Neural cell (in vitro differentiated cells): ENCODE measurements around the gene VAX1.

Source experiments
- CTCF ChIP-seq: fragments of 450-650 bp; IDR thresholded peaks from 2 replicates; pipeline ENCODE4 v1.5.1; 2014; ENCODE audit warnings: antibody characterized with exemption, mild to moderate bottlenecking, moderate library complexity; ENCODE audit not compliant: poor library complexity, severe bottlenecking
- EP300 ChIP-seq: fragments of 450-650 bp; conservative IDR thresholded peaks from 2 replicates; pipeline ENCODE4 v1.6.1; 2014; ENCODE audit warnings: antibody characterized with exemption, mild to moderate bottlenecking, moderate library complexity; ENCODE audit not compliant: poor library complexity, severe bottlenecking
- REST ChIP-seq: IDR thresholded peaks from 2 replicates; pipeline ENCODE4 v1.6.1; 2012; ENCODE audit warnings: borderline replicate concordance

GRCh38 chr10:117132751-117133231, 5.3 kb downstream of the VAX1 start:
- no peak for TF ChIP-seq REST
- no peak for TF ChIP-seq CTCF
- no peak for TF ChIP-seq EP300
